Measurements from ENCODE around the gene TRIO.

TRIO gene

GRCh38 chr5:14339468-14339867 is 196.3 kb downstream of the TRIO start:
- DNase-seq, result no peak

- DNase-seq, result no peak
Observed at GRCh38 chr5:14341571-14342230, 198.6 kb downstream of the TRIO start.

- DNase-seq, result no peak
Observed at GRCh38 chr5:14342306-14342705, 199.2 kb downstream of the TRIO start.

GRCh38 chr5:14343376-14343775 is 200.2 kb downstream of the TRIO start:
- no peak for DNase-seq

- no peak for DNase-seq
Observed at GRCh38 chr5:14347522-14347921, 204.4 kb downstream of the TRIO start.

- no peak for DNase-seq
Observed at GRCh38 chr5:14348142-14348541, 205.0 kb downstream of the TRIO start.

GRCh38 chr5:14349029-14349428 is 205.9 kb downstream of the TRIO start:
- DNase-seq, result no peak

GRCh38 chr5:14351086-14351661 is 208.0 kb downstream of the TRIO start:
- DNase-seq, result no peak

- peak; percentile 35 to 63 for DNase-seq
Observed at GRCh38 chr5:14351845-14352712, 208.9 kb downstream of the TRIO start.

GRCh38 chr5:14353726-14354474 is 210.8 kb downstream of the TRIO start:
- DNase-seq, result no peak

GRCh38 chr5:14355391-14355790 is 212.2 kb downstream of the TRIO start:
- DNase-seq, result no peak

- DNase-seq, result no peak
Observed at GRCh38 chr5:14356305-14356704, 213.2 kb downstream of the TRIO start.

GRCh38 chr5:14357441-14357840 is 214.3 kb downstream of the TRIO start:
- no peak for DNase-seq

- DNase-seq, result no peak
Observed at GRCh38 chr5:14357851-14358250, 214.7 kb downstream of the TRIO start.

GRCh38 chr5:14358536-14358935 is 215.4 kb downstream of the TRIO start:
- no peak for DNase-seq

- no peak for DNase-seq
Observed at GRCh38 chr5:14359069-14360043, 216.2 kb downstream of the TRIO start.

GRCh38 chr5:14362491-14362890 is 219.3 kb downstream of the TRIO start:
- DNase-seq, result no peak

- DNase-seq, result peak in 1 of 2 donors; percentile 46
Observed at GRCh38 chr5:14364096-14364495, 221.0 kb downstream of the TRIO start.

- DNase-seq, result no peak
Observed at GRCh38 chr5:14364576-14365472, 221.7 kb downstream of the TRIO start.

- no peak for DNase-seq
Observed at GRCh38 chr5:14365831-14366430, 222.8 kb downstream of the TRIO start.
